H54 (cell line): Measurements from ENCODE around the gene CRIP2.

Source experiments
- DNase-seq: peaks from one replicate; pipeline ENCODE4 v3.0.0; 2011; ENCODE audit warnings: low spot score, mixed read lengths; ENCODE audit not compliant: insufficient read length
- FAIRE-seq: peaks from 3 replicates; lab custom pipeline; 2011; peaks lifted over from hg19 to GRCh38; lab: Jason Lieb, UNC
- POLR2A ChIP-seq: IDR thresholded peaks from 2 replicates; pipeline ENCODE4 v1.6.1; 2011; ENCODE audit warnings: low read depth, mild to moderate bottlenecking, low read length

CRIP2 gene

GRCh38 chr14:105437723-105438500 lies 36.7 kb upstream of the CRIP2 start:
- no peak for FAIRE-seq
- no peak for TF ChIP-seq POLR2A
- DNase-seq, result no peak

DNA sequence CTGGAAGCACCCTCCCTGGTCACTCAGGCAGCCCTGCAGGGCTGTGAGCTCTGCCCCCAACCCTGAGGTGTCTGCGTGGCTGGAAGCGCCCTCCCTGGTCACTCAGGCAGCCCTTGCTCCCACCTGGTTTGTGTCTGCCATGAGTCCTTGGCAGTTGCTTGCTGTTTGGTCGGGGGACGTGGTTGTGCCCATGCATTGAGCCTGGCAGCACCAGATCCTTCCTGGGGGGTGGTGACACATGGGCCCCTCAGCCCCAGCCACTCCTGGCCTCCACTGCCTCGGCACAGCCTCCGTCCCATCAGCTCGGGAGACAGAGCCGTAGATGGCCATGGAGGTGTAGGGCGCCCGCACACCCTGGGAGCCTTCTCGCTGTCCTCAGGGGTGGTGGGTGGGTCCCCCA lies 35.4 kb upstream of the CRIP2 start:
- no peak for TF ChIP-seq POLR2A
- no peak for FAIRE-seq
- no peak for DNase-seq

- FAIRE-seq (no peak), DNase-seq (no peak)
- TF ChIP-seq POLR2A, result no peak
Measured at GRCh38 chr14:105439710-105440553, 34.7 kb upstream of the CRIP2 start.

DNA sequence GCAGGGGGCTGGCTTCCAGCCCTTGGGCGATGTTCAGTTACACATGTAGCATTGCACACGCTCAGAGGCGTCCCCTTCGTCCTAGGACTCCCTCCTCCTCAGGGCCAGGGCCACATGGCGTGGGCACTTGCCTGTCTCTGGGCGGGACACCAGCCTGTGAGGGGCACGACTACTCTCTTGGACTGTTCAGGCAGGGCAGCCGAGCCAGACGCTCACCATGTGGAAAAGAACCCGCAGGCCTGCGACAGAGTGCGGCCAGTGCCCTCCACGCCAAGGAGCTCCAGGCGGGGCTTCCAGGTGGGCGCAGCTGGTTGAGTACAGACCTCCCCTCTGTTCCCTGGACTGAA lies 34.1 kb upstream of the CRIP2 start:
- TF ChIP-seq POLR2A, result no peak
- no peak for DNase-seq
- no peak for FAIRE-seq

- no peak for TF ChIP-seq POLR2A
- DNase-seq (no peak), FAIRE-seq (no peak)
Measured at GRCh38 chr14:105440992-105441391, 33.6 kb upstream of the CRIP2 start.

GRCh38 chr14:105442125-105442524 lies 32.5 kb upstream of the CRIP2 start:
- DNase-seq (no peak), FAIRE-seq (no peak)
- TF ChIP-seq POLR2A, result no peak

GRCh38 chr14:105442834-105443233 lies 31.8 kb upstream of the CRIP2 start:
- FAIRE-seq (no peak), DNase-seq (no peak)

GRCh38 chr14:105444859-105445258 lies 29.8 kb upstream of the CRIP2 start:
- no peak for FAIRE-seq
- TF ChIP-seq POLR2A, result no peak

More at GRCh38 chr14:105442834-105443233, 31.8 kb upstream of the CRIP2 start:
- TF ChIP-seq POLR2A, result no peak

GRCh38 chr14:105445290-105445689 lies 29.3 kb upstream of the CRIP2 start:
- TF ChIP-seq POLR2A, result no peak
- no peak for DNase-seq
- FAIRE-seq, result no peak

More at GRCh38 chr14:105444859-105445258, 29.8 kb upstream of the CRIP2 start:
- DNase-seq, result no peak

DNA sequence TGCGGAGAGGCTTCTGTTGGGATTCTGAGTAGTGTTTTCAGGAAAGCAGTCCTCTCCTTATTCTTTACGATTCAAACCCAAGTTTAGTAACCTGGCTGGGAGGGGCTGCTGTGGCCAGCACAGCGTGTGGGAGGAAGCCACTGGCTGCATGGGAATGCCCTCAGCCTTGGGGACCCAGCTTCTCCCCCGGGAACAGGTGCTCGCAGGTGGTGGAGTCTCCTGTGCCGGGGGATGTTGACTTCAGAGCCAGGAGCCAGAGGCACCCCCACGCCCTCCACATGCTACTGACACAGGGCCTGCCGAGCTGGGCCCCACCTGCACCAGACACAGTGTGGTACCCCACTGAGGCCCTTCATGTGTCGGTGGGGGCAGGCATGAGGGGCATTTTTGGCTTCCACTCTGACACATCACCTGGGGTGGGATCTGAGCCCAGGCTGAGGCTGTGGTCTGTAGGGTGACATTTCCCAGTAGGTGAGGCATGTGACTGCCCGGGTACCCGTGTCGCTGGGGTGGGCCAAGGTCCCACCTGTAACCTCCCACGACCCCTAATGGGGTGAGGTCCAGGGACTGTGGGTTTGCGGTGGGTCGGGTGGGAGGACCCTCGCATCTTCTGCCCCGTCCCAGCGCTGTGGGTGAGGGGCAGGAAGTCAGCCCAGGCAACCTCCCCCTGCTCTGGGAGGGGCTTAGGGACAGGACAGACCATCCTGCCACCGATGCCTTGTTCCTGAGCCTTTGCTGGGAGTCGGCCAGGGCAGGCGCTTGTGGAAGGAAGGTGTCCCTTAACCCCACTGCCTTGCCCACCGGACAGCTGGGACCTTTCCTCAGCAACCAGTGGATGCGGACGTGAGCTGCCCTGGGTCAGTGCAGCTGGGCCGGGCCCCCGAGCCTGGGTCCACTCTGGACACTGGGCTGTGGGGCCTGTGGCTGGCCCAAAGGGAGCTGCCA lies 28.4 kb upstream of the CRIP2 start:
- TF ChIP-seq POLR2A, result no peak
- FAIRE-seq (no peak), DNase-seq (no peak)

DNA sequence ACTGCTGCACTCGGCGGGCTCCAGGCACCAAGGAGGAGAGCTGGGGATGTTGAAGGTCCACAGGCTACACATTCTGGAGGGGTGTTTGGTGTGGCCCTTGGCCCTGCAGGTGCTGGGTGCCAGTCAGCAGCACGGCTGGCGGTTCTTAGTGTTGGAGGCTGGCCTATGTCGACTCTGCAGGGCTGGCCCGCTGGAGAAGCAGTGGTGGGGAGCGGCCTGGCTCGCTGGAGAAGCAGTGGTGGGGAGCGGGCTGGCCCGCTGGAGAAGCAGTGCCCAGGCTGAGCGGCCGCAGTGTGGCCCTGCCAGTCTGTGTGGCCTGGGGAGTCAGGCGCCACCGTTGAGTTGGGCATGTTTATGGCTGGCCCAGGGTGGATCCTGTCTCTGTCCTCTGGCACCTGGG lies 27.6 kb upstream of the CRIP2 start:
- no peak for TF ChIP-seq POLR2A
- FAIRE-seq, result no peak
- DNase-seq, result no peak

DNA sequence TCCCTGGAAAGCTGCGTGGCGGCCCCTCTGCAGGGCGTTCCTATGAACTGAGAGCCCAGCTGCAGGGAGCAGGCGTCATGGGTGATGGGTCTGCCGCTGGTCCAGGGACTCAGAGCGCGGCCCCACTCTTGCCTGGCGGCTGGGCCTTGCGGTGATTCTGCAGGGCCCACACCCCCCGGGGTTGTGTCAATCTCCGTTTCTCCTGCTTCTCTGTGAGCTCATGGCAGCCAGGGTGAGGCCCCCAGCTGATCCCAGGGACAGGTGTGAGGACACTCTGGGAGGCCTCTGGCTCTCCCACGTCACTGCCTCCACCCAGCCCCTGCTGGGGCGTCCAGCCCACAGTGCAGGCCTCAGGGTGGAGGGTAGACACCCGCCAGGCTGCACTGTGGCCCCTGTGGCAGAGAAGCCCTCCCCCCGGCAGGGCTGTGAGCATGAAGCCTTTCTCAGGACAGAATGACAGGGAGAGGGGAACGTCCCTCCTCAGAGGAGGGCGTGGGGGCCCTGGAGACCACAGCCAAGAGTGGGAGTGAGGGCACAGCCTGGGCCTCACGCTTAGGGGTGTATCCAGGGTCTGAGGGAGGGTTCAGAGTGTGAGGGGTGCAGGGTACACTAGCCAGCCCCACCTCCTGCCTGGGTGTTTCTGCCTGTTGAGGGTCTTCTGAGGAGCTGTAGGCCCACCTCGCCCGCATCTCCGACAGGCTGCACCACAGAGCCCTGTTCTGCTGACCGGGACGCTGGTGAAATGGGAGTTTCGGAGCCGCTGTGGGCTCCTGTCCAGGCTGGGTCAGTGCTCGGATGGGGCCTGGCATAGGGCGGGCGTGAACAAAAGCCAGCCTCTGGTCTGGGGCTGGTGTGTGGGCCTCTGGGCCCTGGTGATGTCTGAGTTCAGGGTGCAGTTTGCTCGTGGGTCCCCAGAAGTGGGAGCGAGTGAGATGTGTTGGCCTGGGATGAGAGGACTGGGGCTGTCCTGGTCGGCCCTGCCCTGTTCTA lies 26.7 kb upstream of the CRIP2 start:
- no peak for DNase-seq
- FAIRE-seq, result no peak
- no peak for TF ChIP-seq POLR2A
